ENCODE data around the gene CDK14.
"Not testable (repeated sequence)": the region's sequence is repeated elsewhere in the genome, so short reads cannot be mapped to it uniquely, and the experiment has no call there.

The CDK14 gene

GRCh38 chr7:90723233-90723632 lies 127.1 kb downstream of the CDK14 start:
- H3K4me3 ChIP-seq (ENCODE audit: low read length), result no peak overlapping the region
- no peak for TF ChIP-seq ZNF274 (IDR thresholded peaks at IDR 0.05; ENCODE audit: low read depth, low read length)

- no peak for TF ChIP-seq ZNF274 (IDR thresholded peaks at IDR 0.05; ENCODE audit: low read depth, low read length)
- H3K4me3 ChIP-seq (ENCODE audit: low read length), result no peak overlapping the region
Measured at GRCh38 chr7:90723866-90724265, 127.7 kb downstream of the CDK14 start.

GRCh38 chr7:90726120-90726519 lies 130.0 kb downstream of the CDK14 start:
- H3K4me3 ChIP-seq (ENCODE audit: low read length), result no peak overlapping the region
- TF ChIP-seq ZNF274 (IDR thresholded peaks at IDR 0.05; ENCODE audit: low read depth, low read length), result no peak

GRCh38 chr7:90726623-90727022 lies 130.5 kb downstream of the CDK14 start:
- TF ChIP-seq ZNF274 (IDR thresholded peaks at IDR 0.05; ENCODE audit: low read depth, low read length), result no peak
- H3K4me3 ChIP-seq (ENCODE audit: low read length), result 0 out of 2 replicates have a peak overlapping the region, but pooled peaks have one; percentile 34

DNA sequence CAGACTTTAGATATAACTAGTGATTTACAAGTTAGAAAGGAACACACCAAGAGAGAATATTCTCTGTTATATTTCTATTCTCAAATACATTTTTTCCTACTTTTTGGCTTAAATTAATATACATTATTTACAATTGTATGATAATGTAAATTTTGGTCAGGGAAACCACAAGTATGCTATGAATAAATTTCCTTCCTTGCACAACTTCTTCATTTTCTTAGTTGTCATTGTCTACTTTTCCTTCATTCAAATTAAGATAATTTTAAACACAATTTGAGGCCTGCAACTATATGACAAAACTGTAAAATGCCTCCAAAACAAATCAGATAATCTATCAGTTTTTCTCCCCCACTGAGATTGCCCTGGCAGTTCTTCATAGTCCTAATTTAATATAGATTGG lies 131.3 kb downstream of the CDK14 start:
- no peak overlapping the region for H3K4me3 ChIP-seq (ENCODE audit: low read length)
- no peak for TF ChIP-seq ZNF274 (IDR thresholded peaks at IDR 0.05; ENCODE audit: low read depth, low read length)

DNA sequence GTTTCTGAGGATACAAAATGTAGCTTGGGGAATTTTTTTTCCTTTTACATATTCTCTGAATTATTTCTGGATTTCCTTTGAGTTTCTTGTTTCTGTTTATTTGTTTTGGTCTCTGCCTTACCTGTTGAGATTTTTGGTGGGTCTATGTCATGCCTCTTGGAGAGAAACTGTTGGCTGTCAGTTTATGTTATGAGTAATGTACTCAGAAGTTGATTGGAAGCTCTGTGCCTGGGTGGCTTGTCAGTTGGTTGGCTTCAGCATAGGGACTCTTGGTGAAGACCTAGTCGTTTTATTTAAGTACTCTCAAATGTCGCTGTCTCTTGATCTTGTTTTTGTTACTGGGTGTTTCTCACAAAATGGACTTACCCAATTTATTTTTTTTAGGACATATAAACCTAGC lies 132.4 kb downstream of the CDK14 start:
- no peak overlapping the region for H3K4me3 ChIP-seq (ENCODE audit: low read length)
- TF ChIP-seq ZNF274 (IDR thresholded peaks at IDR 0.05; ENCODE audit: low read depth, low read length), result no peak

DNA sequence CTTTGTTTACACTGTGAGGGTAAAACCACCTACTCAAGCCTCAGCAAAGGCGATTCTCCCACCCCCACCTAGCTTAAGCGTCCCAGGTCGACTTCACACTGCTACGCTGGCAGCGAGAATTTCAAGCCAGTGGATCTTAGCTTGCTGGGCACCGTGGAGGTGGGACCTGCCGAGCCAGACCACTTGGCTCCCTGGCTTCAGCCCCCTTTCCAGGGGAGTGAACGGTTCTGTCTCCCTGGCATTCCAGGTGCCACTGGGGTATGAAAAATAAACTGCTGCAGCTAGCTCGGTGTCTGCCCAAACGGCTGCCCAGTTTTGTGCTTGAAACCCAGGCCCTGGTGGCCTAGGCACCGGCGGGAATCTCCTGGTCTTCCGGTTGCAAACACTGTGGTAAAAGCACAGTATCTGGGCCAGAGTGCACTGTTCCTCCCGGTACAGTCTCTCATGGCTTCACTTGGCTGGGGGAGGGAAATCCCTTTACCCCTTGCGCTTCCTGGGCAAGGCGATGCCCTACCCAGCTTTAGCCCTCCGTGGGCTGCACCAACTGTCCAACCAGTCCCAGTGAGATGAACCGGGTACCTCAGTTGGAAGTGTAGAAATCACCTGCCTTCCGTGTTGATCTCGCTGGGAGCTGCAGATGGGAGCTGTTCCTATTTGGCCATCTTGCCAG lies 139.6 kb downstream of the CDK14 start:
- not testable (repeated sequence) for H3K4me3 ChIP-seq (ENCODE audit: low read length)

DNA sequence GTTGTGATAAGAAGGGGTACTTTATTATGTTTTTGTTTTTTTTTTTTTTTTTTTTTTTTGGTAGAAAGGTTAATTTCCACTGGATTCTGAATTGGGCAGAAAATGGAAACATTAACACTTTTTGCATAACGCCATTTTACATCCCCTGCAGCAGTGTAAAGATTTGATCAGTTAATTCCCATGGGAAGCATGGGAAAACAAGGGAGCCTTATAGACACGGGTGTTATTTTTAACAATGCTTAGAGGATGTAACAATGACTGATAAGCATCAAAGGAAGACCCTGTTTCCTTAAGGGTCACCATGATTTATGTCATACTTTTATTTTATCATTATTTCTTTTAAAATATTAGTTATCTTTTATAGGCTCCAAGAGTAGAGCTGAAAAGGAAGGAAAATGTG lies 140.2 kb downstream of the CDK14 start:
- no peak for TF ChIP-seq ZNF274 (IDR thresholded peaks at IDR 0.05; ENCODE audit: low read depth, low read length)
- H3K4me3 ChIP-seq (ENCODE audit: low read length), result no peak overlapping the region

DNA sequence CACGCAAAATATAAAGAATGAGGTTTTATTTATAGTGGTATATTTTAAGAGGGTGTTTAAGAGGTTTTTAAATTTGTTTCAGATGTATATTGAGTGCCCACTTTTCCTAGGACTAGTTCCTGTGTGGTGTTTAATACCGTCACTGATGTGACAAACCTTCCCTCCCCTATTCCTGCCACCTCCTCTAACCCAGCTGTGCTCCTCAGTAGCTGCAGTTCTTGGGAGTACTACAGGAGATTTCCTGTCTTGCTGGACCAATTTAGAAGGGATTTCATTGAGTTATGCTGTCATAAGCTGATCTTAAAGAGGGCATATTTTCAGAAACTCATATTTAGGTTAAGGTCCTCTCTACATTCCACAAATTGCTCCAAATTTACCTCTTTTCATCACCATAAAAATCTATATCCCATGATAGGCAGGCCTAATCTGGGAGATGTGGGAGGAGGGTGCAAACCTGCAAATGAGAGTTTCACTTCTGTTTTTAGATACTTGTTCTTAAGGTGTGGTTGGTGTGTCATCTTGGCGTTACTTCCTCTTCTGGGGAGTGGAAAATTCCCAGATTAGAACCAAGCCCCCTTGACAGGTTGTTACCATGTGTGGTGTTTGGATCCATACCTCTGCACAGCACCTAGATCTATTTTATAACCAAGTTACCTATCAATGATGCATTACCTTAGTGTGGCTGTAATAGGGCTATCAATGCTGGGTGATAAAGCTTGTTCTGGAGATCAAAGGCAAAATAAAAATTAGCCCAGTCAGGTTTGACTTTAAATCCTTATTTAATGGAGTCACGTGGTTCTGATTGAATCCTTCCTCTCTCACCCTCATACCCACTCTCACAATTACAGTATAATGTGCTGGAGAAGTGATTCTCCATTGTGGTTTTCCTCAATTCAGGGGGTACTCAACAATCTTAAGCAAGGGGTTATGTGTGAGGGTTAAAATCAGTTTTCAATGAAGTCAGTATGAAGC lies 141.1 kb downstream of the CDK14 start:
- peak overlapping the region; percentile 39; the same call in 1 of the 2 replicates for H3K4me3 ChIP-seq (ENCODE audit: low read length)
- TF ChIP-seq ZNF274 (IDR thresholded peaks at IDR 0.05; ENCODE audit: low read depth, low read length), result no peak

DNA sequence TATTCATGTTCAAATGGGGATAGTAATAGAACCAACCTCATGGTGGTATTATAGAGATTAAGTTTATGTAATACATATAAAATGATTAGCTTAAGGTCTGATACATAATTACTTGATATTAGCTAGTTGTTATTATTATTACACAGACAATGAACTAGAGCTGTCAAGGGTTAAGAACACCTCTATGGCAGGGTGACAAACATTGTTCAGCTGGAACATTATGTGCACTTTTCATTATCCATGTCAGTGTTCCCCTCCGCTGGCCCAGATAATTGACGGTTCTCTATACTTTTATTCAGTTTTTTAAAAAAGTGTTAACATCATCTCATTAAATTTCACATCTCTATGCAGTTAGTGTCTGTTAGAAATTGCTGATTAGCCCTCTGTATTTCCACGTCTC lies 142.1 kb downstream of the CDK14 start:
- H3K4me3 ChIP-seq (ENCODE audit: low read length), result no peak overlapping the region
- no peak for TF ChIP-seq ZNF274 (IDR thresholded peaks at IDR 0.05; ENCODE audit: low read depth, low read length)

- no peak overlapping the region for H3K4me3 ChIP-seq (ENCODE audit: low read length)
- no peak for TF ChIP-seq ZNF274 (IDR thresholded peaks at IDR 0.05; ENCODE audit: low read depth, low read length)
Measured at GRCh38 chr7:90739716-90740115, 143.6 kb downstream of the CDK14 start.

GRCh38 chr7:90740386-90740785 lies 144.3 kb downstream of the CDK14 start:
- no peak for TF ChIP-seq ZNF274 (IDR thresholded peaks at IDR 0.05; ENCODE audit: low read depth, low read length)
- H3K4me3 ChIP-seq (ENCODE audit: low read length), result no peak overlapping the region

GRCh38 chr7:90743626-90744025 lies 147.5 kb downstream of the CDK14 start:
- TF ChIP-seq ZNF274 (IDR thresholded peaks at IDR 0.05; ENCODE audit: low read depth, low read length), result no peak
- H3K4me3 ChIP-seq (ENCODE audit: low read length), result no peak overlapping the region

- no peak for TF ChIP-seq ZNF274 (IDR thresholded peaks at IDR 0.05; ENCODE audit: low read depth, low read length)
- no peak overlapping the region for H3K4me3 ChIP-seq (ENCODE audit: low read length)
Measured at GRCh38 chr7:90747516-90747915, 151.4 kb downstream of the CDK14 start.

DNA sequence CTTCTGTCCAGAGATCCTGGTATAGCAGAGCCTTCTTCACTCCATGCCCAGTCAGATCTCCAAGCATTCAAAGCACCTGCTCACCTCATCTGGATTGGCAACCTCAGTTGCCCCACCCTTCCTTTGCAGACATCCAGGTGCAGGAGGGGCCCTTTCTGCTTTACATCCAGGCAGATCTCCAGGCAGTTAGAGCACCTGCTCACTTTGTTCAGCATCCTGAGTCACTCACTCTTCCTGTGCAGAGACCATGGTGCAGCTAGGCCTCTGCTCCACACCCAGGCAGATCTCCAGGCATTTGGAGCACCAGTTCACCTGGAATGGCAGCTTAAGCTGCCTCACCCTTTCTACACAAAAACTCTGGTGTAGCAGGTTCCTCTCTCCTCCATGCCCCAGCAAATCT lies 153.1 kb downstream of the CDK14 start:
- TF ChIP-seq ZNF274 (IDR thresholded peaks at IDR 0.05; ENCODE audit: low read depth, low read length), result no peak
- no peak overlapping the region for H3K4me3 ChIP-seq (ENCODE audit: low read length)
